Measurements from ENCODE around the gene MYOZ3. TPM values are rescaled to one million over a fixed set of nuclear protein-coding genes. Genes with fewer than 3 reads are reported as not detected.

MYOZ3 gene
- polyA plus RNA-seq (ENCODE audit: insufficient read length in 3 of 3): 1 to 10 TPM; 5.9 to 8.6 (median 7.2) TPM
- long read RNA-seq, donor 1, partial matches to known transcripts: 13 of 36 reads
- long read RNA-seq, donor 1, other reads (novel, unspliced or antisense): 21 of 36 reads
- long read RNA-seq, donor 2, partial matches to known transcripts: 28 of 67 reads
- long read RNA-seq, donor 2, other reads (novel, unspliced or antisense): 38 of 67 reads
- long read RNA-seq, donor 3, partial matches to known transcripts: 0 of 1 reads
- long read RNA-seq, donor 3, other reads (novel, unspliced or antisense): 0 of 1 reads
- long read RNA-seq, donor 4, partial matches to known transcripts: 0 of 3 reads
- long read RNA-seq, donor 4, other reads (novel, unspliced or antisense): 0 of 3 reads
- long read RNA-seq, donor 5, partial matches to known transcripts: 0 of 1 reads
- long read RNA-seq, donor 5, other reads (novel, unspliced or antisense): 0 of 1 reads
- long read RNA-seq, donor 6, partial matches to known transcripts: 0 of 2 reads
- long read RNA-seq, donor 6, other reads (novel, unspliced or antisense): 0 of 2 reads
- long read RNA-seq, donor 7, partial matches to known transcripts: 0 of 2 reads
- long read RNA-seq, donor 7, other reads (novel, unspliced or antisense): 0 of 2 reads
- long read RNA-seq, donor 8, partial matches to known transcripts: 0 of 1 reads
- long read RNA-seq, donor 8, other reads (novel, unspliced or antisense): 0 of 1 reads
- long read RNA-seq, donor 9, partial matches to known transcripts: 0 of 1 reads
- long read RNA-seq, donor 9, other reads (novel, unspliced or antisense): 0 of 1 reads
- long read RNA-seq, donor 10, partial matches to known transcripts: 0 of 2 reads
- long read RNA-seq, donor 10, other reads (novel, unspliced or antisense): 0 of 2 reads
- long read RNA-seq, donor 11, partial matches to known transcripts: 0 of 2 reads
- long read RNA-seq, donor 11, other reads (novel, unspliced or antisense): 0 of 2 reads
- long read RNA-seq, donor 12, partial matches to known transcripts: 0 of 2 reads
- long read RNA-seq, donor 12, other reads (novel, unspliced or antisense): 0 of 2 reads
- long read RNA-seq, donor 13: 0 reads
- long read RNA-seq, donor 14, partial matches to known transcripts: 0 of 1 reads
- long read RNA-seq, donor 14, other reads (novel, unspliced or antisense): 0 of 1 reads
- long read RNA-seq, donor 15, partial matches to known transcripts: 0 of 2 reads
- long read RNA-seq, donor 15, other reads (novel, unspliced or antisense): 0 of 2 reads
- long read RNA-seq, donor 16, partial matches to known transcripts: 0 of 3 reads
- long read RNA-seq, donor 16, other reads (novel, unspliced or antisense): 0 of 3 reads

- no peak for DNase-seq
Observed at GRCh38 chr5:150661086-150661485, at the start of gene MYOZ3. TSS of gene MYOZ3 (plus strand) at chr5:150661251. CDS start at chr5:150662942, 1,691 bp downstream.

- DNase-seq: no peak
Observed at GRCh38 chr5:150612405-150612804, 48.6 kb upstream of the MYOZ3 start.

GRCh38 chr5:150612905-150613670 lies 48.0 kb upstream of the MYOZ3 start:
- no peak for DNase-seq

- no peak for DNase-seq
Observed at GRCh38 chr5:150613991-150614660, 46.9 kb upstream of the MYOZ3 start.

- no peak for DNase-seq
Observed at GRCh38 chr5:150614661-150615060, 46.4 kb upstream of the MYOZ3 start.

GRCh38 chr5:150615141-150615699 lies 45.8 kb upstream of the MYOZ3 start:
- no peak for DNase-seq

- DNase-seq: no peak
Observed at GRCh38 chr5:150616024-150616470, 45.0 kb upstream of the MYOZ3 start.

- DNase-seq: no peak
Observed at GRCh38 chr5:150616506-150616905, 44.5 kb upstream of the MYOZ3 start.

GRCh38 chr5:150618163-150618562 lies 42.9 kb upstream of the MYOZ3 start:
- no peak for DNase-seq

- DNase-seq: peak; percentile 77
Observed at GRCh38 chr5:150618588-150619281, 42.3 kb upstream of the MYOZ3 start.

- DNase-seq: no peak
Observed at GRCh38 chr5:150619359-150620230, 41.5 kb upstream of the MYOZ3 start.

- DNase-seq: no peak
Observed at GRCh38 chr5:150621301-150621700, 39.8 kb upstream of the MYOZ3 start.

- no peak for DNase-seq
Observed at GRCh38 chr5:150622157-150622556, 38.9 kb upstream of the MYOZ3 start.

GRCh38 chr5:150623152-150623877 lies 37.7 kb upstream of the MYOZ3 start:
- DNase-seq: no peak

GRCh38 chr5:150623878-150624216 lies 37.2 kb upstream of the MYOZ3 start:
- no peak for DNase-seq

GRCh38 chr5:150624334-150625163 lies 36.5 kb upstream of the MYOZ3 start:
- no peak for DNase-seq

- no peak for DNase-seq
Observed at GRCh38 chr5:150625164-150625535, 35.9 kb upstream of the MYOZ3 start.
